Liver (tissue), 9 donors: ENCODE measurements around the gene ANKS1A. TPM values are rescaled to one million over a fixed set of nuclear protein-coding genes. Genes with fewer than 3 reads are reported as not detected.

Source experiments
- DNase-seq: peaks from one replicate; pipeline ENCODE4 v3.0.0-alpha.2; 2017; ENCODE audit warnings: low spot score
- H3K27ac ChIP-seq, 2 donors: one replicate each; pipeline ENCODE4 v1.7.0; 2013; ENCODE audit warnings: inconsistent platforms in 2 of 2, low read length in 2 of 2, control low read depth in 1 of 2, low read depth in 1 of 2, mild to moderate bottlenecking in 1 of 2
- H3K27me3 ChIP-seq, 4 donors: one replicate each; pipeline versions ENCODE4 v1.6.1 to v1.7.0; 2013; ENCODE audit warnings: low read length in 3 of 4, inconsistent platforms in 1 of 4, mild to moderate bottlenecking in 1 of 4, moderate library complexity in 1 of 4; ENCODE audit not compliant: control insufficient read depth in 4 of 4, insufficient read depth in 4 of 4
- H3K36me3 ChIP-seq, 4 donors: one replicate each; pipeline versions ENCODE4 v1.6.1 to v1.7.0; 2013; ENCODE audit warnings: low read length in 3 of 4, mild to moderate bottlenecking in 3 of 4, low read depth in 1 of 4, moderate library complexity in 1 of 4; ENCODE audit not compliant: control insufficient read depth in 4 of 4, insufficient read depth in 3 of 4
- H3K4me1 ChIP-seq, 4 donors: one replicate each; pipeline versions ENCODE4 v1.6.1 to v1.7.0; 2013; ENCODE audit warnings: low read length in 3 of 4, mild to moderate bottlenecking in 3 of 4, moderate library complexity in 1 of 4; ENCODE audit not compliant: control insufficient read depth in 4 of 4, insufficient read depth in 4 of 4
- H3K4me3 ChIP-seq, 3 donors: one replicate each; pipeline versions ENCODE4 v1.6.1 to v1.7.0; 2013; ENCODE audit warnings: low read length in 3 of 3, control low read depth in 1 of 3, low read depth in 1 of 3, mild to moderate bottlenecking in 1 of 3
- H3K9ac ChIP-seq, 2 donors: one replicate each; pipeline ENCODE4 v1.7.0; 2013; ENCODE audit warnings: low read length in 2 of 2, mild to moderate bottlenecking in 2 of 2, moderate library complexity in 2 of 2, control low read depth in 1 of 2, low read depth in 1 of 2
- H3K9me3 ChIP-seq, 4 donors: one replicate each; pipeline versions ENCODE4 v1.6.1 to v1.7.0; 2013; ENCODE audit warnings: low read length in 3 of 4; ENCODE audit not compliant: control insufficient read depth in 4 of 4
- ATF3 ChIP-seq: IDR thresholded peaks from 2 replicates; pipeline ENCODE4 v1.6.1; 2016; ENCODE audit warnings: antibody characterized with exemption
- CTCF ChIP-seq: fragments of 150-350 bp; IDR thresholded peaks from 2 replicates; pipeline ENCODE4 v1.5.1; 2017; ENCODE audit warnings: improper control_type of control experiment, low read depth, low read length; ENCODE audit not compliant: missing input control
- EGR1 ChIP-seq, 2 donors: IDR thresholded peaks; 2 replicates each; pipeline ENCODE4 v1.6.1; 2016 to 2018; ENCODE audit warnings: antibody characterized with exemption in 2 of 2, low read depth in 2 of 2
- FOXA1 ChIP-seq: IDR thresholded peaks from 2 replicates; pipeline ENCODE4 v1.6.1; 2016; ENCODE audit warnings: antibody characterized with exemption
- FOXA2 ChIP-seq: IDR thresholded peaks from 2 replicates; pipeline ENCODE4 v1.6.1; 2016; ENCODE audit warnings: antibody characterized with exemption
- GABPA ChIP-seq, 2 donors: IDR thresholded peaks in 1 of 2; conservative IDR thresholded peaks in 1 of 2; 2 replicates each; pipeline ENCODE4 v1.6.1; 2016; ENCODE audit warnings: antibody characterized with exemption in 2 of 2, mild to moderate bottlenecking in 1 of 2, moderate library complexity in 1 of 2
- HNF4A ChIP-seq, 2 donors: conservative IDR thresholded peaks; 2 replicates each; pipeline ENCODE4 v1.6.1; 2016; ENCODE audit warnings: antibody characterized with exemption in 2 of 2, mild to moderate bottlenecking in 2 of 2
- HNF4G ChIP-seq: IDR thresholded peaks from 2 replicates; pipeline ENCODE4 v1.6.1; 2016; ENCODE audit warnings: antibody characterized with exemption
- JUND ChIP-seq, 2 donors: IDR thresholded peaks; 2 replicates each; pipeline ENCODE4 v1.6.1; 2016; ENCODE audit warnings: antibody characterized with exemption in 2 of 2
- MAX ChIP-seq: IDR thresholded peaks from 2 replicates; pipeline ENCODE4 v1.6.1; 2016; ENCODE audit warnings: antibody characterized with exemption
- NR2F2 ChIP-seq: IDR thresholded peaks from 2 replicates; pipeline ENCODE4 v1.6.1; 2016; ENCODE audit warnings: antibody characterized with exemption
- RAD21 ChIP-seq, 2 donors: IDR thresholded peaks; 2 replicates each; pipeline ENCODE4 v1.6.1; 2016; ENCODE audit warnings: antibody characterized with exemption in 2 of 2, mild to moderate bottlenecking in 2 of 2
- REST ChIP-seq: IDR thresholded peaks from 2 replicates; pipeline ENCODE4 v1.6.1; 2016; ENCODE audit warnings: antibody characterized with exemption, mild to moderate bottlenecking
- SP1 ChIP-seq: IDR thresholded peaks from 2 replicates; pipeline ENCODE4 v1.6.1; 2018; ENCODE audit warnings: antibody characterized with exemption, mild to moderate bottlenecking
- TAF1 ChIP-seq: conservative IDR thresholded peaks from 2 replicates; pipeline ENCODE4 v1.6.1; 2016; ENCODE audit warnings: antibody characterized with exemption, mild to moderate bottlenecking
- ZBTB33 ChIP-seq: IDR thresholded peaks from 2 replicates; pipeline ENCODE4 v1.6.1; 2016; ENCODE audit warnings: antibody characterized with exemption
- WGBS: extraction: QIAGEN DNeasy Blood & Tissue Kit; methylation state at CpG from one replicate; pipeline ENCODE4 v1.1.7; 2013; 5-methylcytosine and 5-hydroxymethylcytosine counted together
- polyA plus RNA-seq, 2 donors: library from polyadenylated mRNA; stranded (reverse) in 1 of 2; unstranded in 1 of 2; fragments of 200-250 nt in 1 of 2; fragments of >200 nt in 1 of 2; fragmentation: Nextera tagmentation in 1 of 2; extraction: Ambion mirVana in 1 of 2; gene quantifications; one replicate each; pipeline versions ENCODE4 v1.2.1 to v1.2.3, GENCODE V29; 2013 to 2015
- total RNA-seq, 2 donors: library from RNA; depleted of rRNA; stranded (reverse); fragments of >200 nt; gene quantifications; one replicate each; pipeline ENCODE4 v1.2.3, GENCODE V29; 2014
- donor health status: healthy.
- donor health status: healthy.
- donor health status: healthy.
- donor health status: healthy.
- donor health status: healthy.

The ANKS1A gene
- total and polyA plus RNA-seq, 4 donors = 4.3 to 18.7 (median 6.7) TPM

GRCh38 chr6:34973547-34974248, 84.6 kb downstream of the ANKS1A start:
- DNase-seq = no peak
- no peak overlapping the region for H3K4me3 ChIP-seq
- H3K9ac ChIP-seq = no peak overlapping the region
- no peaks in the 10 kb centered on the region for H3K9me3 ChIP-seq
- no peaks in the 10 kb centered on the region for H3K27me3 ChIP-seq
- no peak overlapping the region for H3K27ac ChIP-seq
- TF ChIP-seq TAF1 (no peak), RAD21 (IDR thresholded peaks at IDR 0.05) (peak; percentile 16 to 28), EGR1 (IDR thresholded peaks at IDR 0.05; ENCODE audit: low read depth in 2 of 2) (no peak), JUND (IDR thresholded peaks at IDR 0.05) (no peak)
- no peaks in the 10 kb centered on the region for H3K4me1 ChIP-seq
- peaks cover 0 to 22% (median 12%) of the 10 kb centered on the region in 4 donors for H3K36me3 ChIP-seq
- no CpG with 5 or more reads among the region's 2 CpGs for WGBS

- Histone ChIP-seq H3K36me3 (peaks cover 0 to 22% (median 12%) of the 10 kb centered on the region in 4 donors), H3K27ac (no peak overlapping the region), H3K27me3 (no peaks in the 10 kb centered on the region), H3K9ac (no peak overlapping the region), H3K4me1 (no peaks in the 10 kb centered on the region), H3K4me3 (no peak overlapping the region), H3K9me3 (no peaks in the 10 kb centered on the region)
- no peak for DNase-seq
- TF ChIP-seq TAF1 (no peak), FOXA1 (no peak), CTCF (no peak), MAX (no peak), FOXA2 (no peak)
- WGBS = no CpG with 5 or more reads among the region's 1 CpG
These were observed 85.2 kb downstream of the ANKS1A start for GRCh38 chr6:34974249-34974642.

GRCh38 chr6:34976239-34976638, 87.2 kb downstream of the ANKS1A start:
- Histone ChIP-seq H3K4me3 (no peak overlapping the region), H3K27me3 (no peaks in the 10 kb centered on the region), H3K9ac (no peak overlapping the region), H3K36me3 (peaks cover 0 to 14% (median 5%) of the 10 kb centered on the region in 4 donors), H3K4me1 (no peaks in the 10 kb centered on the region), H3K9me3 (no peaks in the 10 kb centered on the region), H3K27ac (no peak overlapping the region)
- over 99% methylated on average over 2 of the region's 2 CpGs for WGBS
- DNase-seq = no peak
- TF ChIP-seq ZBTB33 = no peak
- no peak for TF ChIP-seq EGR1 (IDR thresholded peaks at IDR 0.05; ENCODE audit: low read depth in 2 of 2)
- TF ChIP-seq RAD21 (IDR thresholded peaks at IDR 0.05) = no peak
- TF ChIP-seq GABPA (IDR thresholded peaks at IDR 0.05 in 1 of 2, conservative IDR thresholded peaks at IDR 0.05 in 1 of 2) = no peak
- TF ChIP-seq NR2F2 = no peak
- no peak for TF ChIP-seq HNF4G
- TF ChIP-seq FOXA2 = no peak
- no peak for TF ChIP-seq JUND (IDR thresholded peaks at IDR 0.05)
- TF ChIP-seq ATF3 = no peak
- TF ChIP-seq TAF1 = no peak
- TF ChIP-seq SP1 = no peak
- no peak for TF ChIP-seq FOXA1
- TF ChIP-seq HNF4A (conservative IDR thresholded peaks at IDR 0.05) = no peak
- TF ChIP-seq CTCF = no peak
- TF ChIP-seq MAX = no peak
- no peak for TF ChIP-seq REST
